LNCaP clone FGC (cell line): ENCODE measurements around the gene YPEL3.
A peak's percentile ranks its signal among the peaks of the same experiment; 100 is the strongest.
"Not testable (repeated sequence)": the region's sequence is repeated elsewhere in the genome, so short reads cannot be mapped to it uniquely, and the experiment has no call there.

Experiments
- DNase-seq: peaks from one replicate; pipeline ENCODE4 v3.0.0-alpha.2; 2011; ENCODE audit warnings: low read depth
- H3K4me3 ChIP-seq: 2 replicates; pipeline ENCODE4 v1.5.1; 2011; ENCODE audit warnings: mild to moderate bottlenecking, low read depth, low read length, control low read depth
- CTCF ChIP-seq: IDR thresholded peaks from 2 replicates; pipeline ENCODE4 v1.5.1; 2012; ENCODE audit warnings: mild to moderate bottlenecking; ENCODE audit not compliant: control insufficient read depth, insufficient read depth; ENCODE audit errors: extremely low read depth

YPEL3 gene

DNA sequence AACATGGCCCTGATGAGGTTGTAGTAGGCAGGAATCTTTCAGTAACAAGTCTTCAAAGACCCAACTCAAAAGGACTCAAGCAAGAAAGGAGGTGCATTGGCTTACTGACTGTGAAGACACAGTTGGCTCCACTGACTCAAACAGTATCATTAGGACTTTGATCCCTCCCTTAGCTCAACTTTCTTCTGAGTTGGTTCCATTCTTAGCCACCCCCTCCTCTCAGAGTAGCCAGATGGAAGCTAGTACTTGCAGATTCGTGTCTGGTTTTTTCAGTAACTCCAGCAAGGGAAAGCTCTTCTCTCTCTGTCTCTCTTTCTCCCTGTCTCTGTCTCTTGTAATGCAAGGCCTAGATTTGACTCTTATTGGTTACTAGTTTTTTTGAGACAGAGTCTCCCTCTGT is 32.0 kb upstream of the YPEL3 start:
- TF ChIP-seq CTCF = no peak
- DNase-seq = no peak
- no peak overlapping the region for H3K4me3 ChIP-seq

- H3K4me3 ChIP-seq, DNase-seq: not testable (repeated sequence)
Measured at GRCh38 chr16:30125690-30126089, 29.7 kb upstream of the YPEL3 start.

GRCh38 chr16:30124985-30125379 is 29.0 kb upstream of the YPEL3 start:
- H3K4me3 ChIP-seq = no peak overlapping the region
- no peak for DNase-seq
- no peak for TF ChIP-seq CTCF

GRCh38 chr16:30122604-30123160 is 26.7 kb upstream of the YPEL3 start:
- H3K4me3 ChIP-seq = peak overlapping the region; percentile 87
- no peak for TF ChIP-seq CTCF
- DNase-seq = no peak

DNA sequence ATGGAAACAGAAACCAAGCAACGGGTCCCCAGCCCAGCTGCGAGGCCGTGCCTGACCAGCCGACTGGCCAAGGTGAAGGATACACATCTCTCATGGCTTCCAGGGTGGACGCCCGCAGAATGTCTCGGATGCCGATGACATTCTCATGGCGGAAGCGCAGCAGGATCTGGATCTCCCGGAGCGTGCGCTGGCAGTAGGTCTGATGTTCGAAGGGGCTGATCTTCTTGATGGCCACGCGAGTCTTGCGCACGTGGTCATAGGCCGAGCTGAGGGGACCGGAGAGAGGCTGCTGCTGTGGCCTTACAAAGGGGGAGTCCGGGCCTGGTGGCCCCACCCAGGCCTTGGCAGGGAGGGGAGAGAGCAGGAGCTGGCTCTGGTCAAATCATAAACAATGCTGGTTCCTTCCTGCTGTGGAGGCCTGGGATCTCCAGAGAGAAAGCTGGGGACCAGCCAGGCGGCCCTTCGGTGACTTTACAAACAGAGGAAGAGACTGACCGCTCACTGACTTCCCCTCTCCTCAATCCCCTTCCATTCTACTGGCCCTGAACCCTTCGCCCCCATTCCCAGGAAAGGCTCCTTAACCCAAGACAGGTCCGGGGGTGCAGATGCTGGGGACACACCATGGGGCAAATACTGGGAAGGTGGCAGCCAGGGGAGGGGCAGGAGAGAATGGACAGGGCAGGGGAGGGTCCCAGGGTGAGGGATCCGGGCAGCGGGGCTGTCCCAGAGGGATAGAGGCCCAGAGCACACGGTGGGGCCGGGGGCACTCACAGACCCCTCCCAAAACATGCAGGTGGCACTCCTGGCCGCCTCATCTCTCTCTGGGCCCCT is 25.9 kb upstream of the YPEL3 start:
- peak overlapping the region; percentile 87 for H3K4me3 ChIP-seq
- no peak for TF ChIP-seq CTCF
- DNase-seq = no peak

- DNase-seq = no peak
- TF ChIP-seq CTCF = no peak
- H3K4me3 ChIP-seq = no peak overlapping the region
Measured at GRCh38 chr16:30120340-30121105, 24.5 kb upstream of the YPEL3 start.

GRCh38 chr16:30119428-30119827 is 23.4 kb upstream of the YPEL3 start:
- TF ChIP-seq CTCF = no peak
- DNase-seq = no peak
- H3K4me3 ChIP-seq = no peak overlapping the region
